NCI-H2196 (cell line): ENCODE results near the gene SEPHS1.
"Not testable (repeated sequence)": the region's sequence is repeated elsewhere in the genome, so short reads cannot be mapped to it uniquely, and the experiment has no call there.

Experiments used
- DNase-seq: peaks from one replicate; lab custom pipeline; 2025; ENCODE audit not compliant: unreplicated experiment; lab: John Stamatoyannopoulos, UW

The SEPHS1 gene

DNA sequence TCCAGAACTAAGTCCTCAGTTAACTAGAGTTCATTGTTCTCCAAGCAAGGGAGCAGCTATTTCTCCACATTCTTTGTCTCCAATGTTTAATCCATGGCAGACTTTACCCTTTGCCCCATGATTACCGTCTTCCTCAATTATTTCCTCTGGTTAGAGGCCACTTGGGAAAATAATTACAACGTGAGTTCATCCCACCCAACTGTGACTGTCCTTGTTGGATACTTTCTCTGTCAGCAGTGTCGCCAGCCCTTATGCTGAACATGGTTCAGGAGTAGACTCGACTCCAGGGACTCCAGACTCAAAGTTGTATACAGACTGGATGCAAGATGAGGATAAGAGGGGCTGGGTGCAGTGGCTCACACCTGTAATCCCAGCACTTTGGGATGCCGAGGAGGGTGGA, 17.1 kb upstream of the SEPHS1 start:
- DNase-seq: no peak

- no peak for DNase-seq
Measured at GRCh38 chr10:13360587-13360986, 12.5 kb upstream of the SEPHS1 start.

GRCh38 chr10:13356392-13356791, 8.3 kb upstream of the SEPHS1 start:
- DNase-seq: no peak

- no peak for DNase-seq
Measured at GRCh38 chr10:13354783-13355182, 6.7 kb upstream of the SEPHS1 start.

DNA sequence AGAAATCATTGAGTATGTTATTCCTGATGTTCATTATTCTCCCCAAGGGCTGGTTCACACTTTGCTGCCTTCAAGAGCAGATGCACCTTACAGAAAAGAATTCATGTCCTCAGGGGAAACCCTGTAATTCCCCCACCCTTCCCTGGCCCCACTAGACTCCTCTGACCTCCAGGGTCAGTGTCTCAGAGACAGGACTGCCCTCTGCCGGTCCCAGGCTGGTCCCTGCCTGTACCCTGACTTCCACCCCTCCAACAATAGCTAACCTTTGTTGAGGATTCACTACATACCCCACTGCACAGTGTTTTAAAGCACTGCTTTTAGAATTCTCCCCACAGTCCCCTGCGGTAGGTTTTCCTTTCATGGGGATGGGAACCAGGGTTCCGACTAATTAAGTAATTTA, 4.4 kb upstream of the SEPHS1 start:
- DNase-seq: no peak

GRCh38 chr10:13351340-13351915, 3.3 kb upstream of the SEPHS1 start:
- no peak for DNase-seq

GRCh38 chr10:13349463-13350274, 1.6 kb upstream of the SEPHS1 start:
- no peak for DNase-seq

DNA sequence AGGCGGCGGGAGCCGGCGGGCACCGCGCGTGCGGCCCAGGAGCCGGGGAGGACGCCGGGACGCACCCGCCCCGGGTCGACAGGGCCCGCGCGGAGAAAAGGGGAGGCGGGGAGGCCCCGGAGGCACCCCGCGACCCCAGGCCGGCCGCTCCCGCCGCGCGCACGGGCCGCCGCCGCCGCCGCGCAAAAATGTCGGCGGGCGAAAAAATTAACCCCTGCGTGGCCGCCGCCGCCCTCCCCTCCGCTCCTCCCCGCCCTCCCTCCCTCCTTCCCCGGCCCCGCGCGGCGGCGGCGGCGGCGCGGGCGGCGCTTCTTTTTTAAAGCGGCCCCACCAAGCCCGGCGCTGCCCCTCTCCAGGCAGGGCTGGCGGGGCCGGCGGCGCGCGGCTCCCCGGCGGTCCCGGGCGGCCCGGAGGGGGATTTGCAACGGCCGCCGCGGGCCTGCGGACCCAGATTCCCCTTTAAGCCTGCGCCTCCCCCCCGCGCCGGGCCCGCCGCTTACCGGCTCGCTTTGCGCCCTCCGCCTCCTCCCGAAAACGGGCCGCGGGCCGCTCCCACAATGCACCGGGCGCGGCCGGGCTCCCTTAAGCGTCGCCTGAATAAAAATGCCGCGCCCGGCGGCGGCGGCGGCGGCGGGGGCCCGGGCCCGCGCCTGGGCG, 465 bp downstream of the SEPHS1 start:
- DNase-seq: peak; percentile 57

- no peak for DNase-seq
Measured at GRCh38 chr10:13347043-13347499, 1.0 kb downstream of the SEPHS1 start.

DNA sequence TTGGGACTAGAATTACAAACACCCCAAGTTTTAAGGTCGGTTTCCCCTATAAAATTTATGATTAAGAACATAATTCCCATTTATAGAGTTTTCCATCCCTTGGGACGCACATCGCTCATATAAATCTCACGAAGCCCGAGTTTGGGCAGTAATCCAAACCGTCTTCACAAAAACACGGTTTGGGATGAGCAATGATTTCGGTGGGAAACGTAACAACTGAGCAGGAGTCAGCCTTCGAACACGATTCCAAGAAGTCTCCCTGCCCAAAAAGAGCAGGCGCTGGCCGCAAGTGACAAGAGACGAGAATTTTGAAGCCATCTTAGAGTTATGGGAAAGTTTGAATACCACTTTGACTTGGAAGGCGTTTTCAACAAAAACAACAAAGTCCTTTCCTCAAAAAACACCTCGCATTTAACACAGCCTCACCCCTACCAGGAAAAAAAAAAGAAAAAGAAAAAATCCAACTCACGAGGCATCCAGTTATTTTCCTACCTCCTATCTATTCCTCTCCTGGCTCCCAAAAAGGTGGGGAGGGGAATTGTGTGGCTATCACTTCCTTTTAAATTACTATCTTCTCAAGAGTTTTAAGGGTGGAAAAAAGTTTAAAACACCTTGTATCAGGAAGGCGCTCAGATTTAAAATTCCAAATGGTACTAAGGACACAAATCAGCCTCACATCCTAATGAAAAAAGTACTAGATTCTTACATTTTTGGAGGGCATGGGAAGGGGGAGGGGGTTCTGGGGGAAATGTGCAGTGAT, 1.6 kb downstream of the SEPHS1 start:
- no peak for DNase-seq

DNA sequence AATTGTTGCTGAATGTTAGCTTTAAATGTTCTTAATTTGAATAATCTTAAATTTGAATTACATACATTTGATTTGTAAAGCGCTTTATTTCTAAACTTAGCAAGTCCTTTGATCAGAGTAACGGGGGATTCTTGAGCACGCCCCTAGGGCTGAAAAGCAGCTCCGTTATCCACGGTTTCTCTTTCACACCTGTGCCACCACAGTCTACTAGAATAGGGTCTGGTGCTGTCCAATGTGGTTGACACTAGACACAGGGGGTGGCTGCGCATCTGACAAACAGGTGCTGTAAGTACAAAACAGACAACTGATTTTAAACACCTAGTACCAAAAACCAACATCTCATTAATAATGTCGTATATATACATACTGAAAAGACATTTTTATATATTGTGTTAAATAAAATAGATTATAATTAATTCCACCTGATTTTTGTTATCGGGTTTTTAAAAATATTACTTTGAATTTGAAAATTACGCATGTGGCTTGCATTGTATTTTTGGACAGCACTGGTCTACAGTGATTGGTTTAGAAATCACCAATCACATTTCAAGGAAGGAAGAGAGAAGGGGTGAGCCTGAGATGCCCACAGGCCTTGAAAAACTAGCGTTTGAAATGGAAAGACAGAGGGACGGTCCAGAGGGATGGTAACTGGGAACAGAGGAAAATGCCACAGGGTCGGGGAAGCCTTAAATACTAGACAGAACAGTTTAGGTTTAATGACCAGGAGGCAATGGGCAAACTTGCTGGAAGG, 7.3 kb downstream of the SEPHS1 start:
- no peak for DNase-seq

GRCh38 chr10:13340068-13340467, 8.0 kb downstream of the SEPHS1 start:
- DNase-seq: no peak

DNA sequence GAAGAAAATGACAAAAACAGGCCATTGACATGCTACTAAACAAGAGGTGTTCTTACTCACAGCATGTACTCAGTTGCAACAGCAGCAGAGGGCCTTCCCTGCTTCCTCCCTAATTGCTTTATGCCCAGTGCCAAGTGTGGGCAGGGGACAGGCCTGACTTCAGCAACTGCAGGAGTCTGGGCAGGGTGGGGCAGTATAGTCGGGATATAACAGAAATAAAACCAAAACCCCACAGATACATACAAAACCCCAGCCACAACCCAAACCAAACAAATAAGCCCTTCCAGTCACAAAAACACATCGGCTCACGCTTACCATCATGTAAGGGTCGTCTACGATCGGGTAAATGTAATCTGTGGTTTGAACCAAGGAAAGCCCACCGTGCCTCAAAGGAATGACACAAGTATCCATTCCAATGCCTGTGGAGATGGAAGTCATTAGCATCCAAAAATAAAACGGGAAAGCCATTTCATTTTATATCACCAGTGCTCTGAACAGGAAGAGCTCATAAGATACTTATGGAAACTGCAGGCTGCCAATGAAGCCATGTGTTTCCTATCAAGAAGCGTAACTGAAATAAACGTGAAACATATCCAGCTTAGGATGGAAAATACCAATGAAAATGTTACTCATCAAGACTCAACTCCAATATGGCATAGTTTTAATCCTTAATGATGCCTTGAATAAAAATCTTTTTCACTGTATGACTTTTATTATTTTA, 9.5 kb downstream of the SEPHS1 start:
- DNase-seq: no peak

DNA sequence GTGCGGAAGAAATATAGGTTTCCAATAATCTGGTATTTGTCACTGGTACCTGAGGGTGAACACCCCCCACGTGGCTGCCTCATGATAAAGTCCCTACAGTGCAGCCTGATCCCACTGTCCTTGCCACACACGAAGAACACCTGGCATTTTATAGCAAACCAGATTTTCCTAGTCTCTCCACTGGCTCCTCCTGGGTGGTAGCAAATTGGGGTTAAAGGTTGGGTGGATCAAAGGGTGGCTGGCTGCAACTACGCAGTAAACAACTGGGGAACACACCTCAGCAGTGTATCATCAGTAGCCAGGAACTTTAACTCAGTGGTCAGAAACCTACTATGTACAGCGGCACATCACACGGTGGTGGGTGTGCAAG, 10.3 kb downstream of the SEPHS1 start:
- no peak for DNase-seq

- DNase-seq: no peak
Measured at GRCh38 chr10:13337128-13337826, 10.8 kb downstream of the SEPHS1 start.

GRCh38 chr10:13335881-13336280, 12.2 kb downstream of the SEPHS1 start:
- no peak for DNase-seq

DNA sequence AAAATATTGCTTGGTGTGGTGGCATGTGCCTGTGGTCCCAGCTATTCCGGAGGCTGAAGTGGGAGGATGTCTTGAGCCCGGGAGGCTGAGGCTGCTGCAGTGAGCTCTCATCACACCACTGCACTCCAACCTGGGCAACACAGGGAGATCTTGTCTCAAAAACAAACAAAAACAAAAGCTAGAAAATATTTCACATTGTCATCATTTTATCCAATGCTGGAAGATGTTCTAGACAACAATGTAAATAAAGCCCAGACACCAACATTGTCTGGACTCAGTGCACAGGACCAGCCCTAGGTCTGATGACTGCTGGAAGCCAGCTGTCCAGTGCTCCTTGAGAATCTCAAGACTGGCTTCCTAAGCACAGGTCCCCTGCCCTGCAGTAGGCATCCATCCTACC, 13.5 kb downstream of the SEPHS1 start:
- DNase-seq: no peak

GRCh38 chr10:13331646-13332045, 16.4 kb downstream of the SEPHS1 start:
- DNase-seq: no peak

DNA sequence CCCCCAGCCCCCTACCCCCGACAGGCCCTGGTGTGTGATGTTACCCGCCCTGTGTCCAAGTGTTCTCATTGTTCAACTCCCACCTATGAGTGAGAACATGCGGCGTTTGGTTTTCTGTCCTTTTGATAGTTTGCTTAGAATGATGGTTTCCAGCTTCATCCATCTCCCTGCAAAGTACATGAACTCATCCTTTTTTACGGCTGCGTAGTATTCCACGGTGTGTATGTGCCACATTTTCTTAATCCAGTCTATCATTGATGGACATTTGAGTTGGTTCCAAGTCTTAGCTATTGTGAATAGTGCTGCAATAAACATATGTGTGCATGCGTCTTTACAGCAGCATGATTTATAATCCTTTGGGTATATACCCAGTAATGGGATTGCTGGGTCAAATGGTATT, 17.1 kb downstream of the SEPHS1 start:
- not testable (repeated sequence) for DNase-seq

DNA sequence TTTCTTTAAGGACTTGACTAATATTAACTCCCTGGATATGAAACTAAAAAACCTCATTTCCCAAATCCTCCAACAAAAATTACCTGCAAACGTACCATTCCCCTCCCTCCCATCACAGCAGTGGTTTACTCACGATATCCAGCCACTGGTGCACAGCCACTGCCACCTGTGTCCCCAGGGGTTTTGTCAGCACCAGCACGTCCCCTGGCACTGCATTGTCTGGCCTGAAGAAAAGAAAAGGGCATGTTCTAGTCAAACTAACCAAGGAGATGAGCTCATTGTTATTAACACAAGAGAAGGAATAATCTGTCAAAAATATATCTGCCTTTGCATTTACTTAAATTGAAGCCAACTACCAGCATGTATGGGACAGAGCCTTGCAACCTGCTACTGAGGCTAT, 18.5 kb downstream of the SEPHS1 start:
- DNase-seq: no peak
